Activated CD4-positive, alpha-beta memory T cell treated with anti-CD3 and anti-CD28 coated beads for 36 hours (primary cell): ENCODE measurements around the gene FSCN2. TPM values are rescaled to one million over a fixed set of nuclear protein-coding genes. Genes with fewer than 3 reads are reported as not detected.

ENCODE experiments used
- CTCF ChIA-PET: fragments of 350-600 bp; sonication (Branson Sonifier 250); formaldehyde crosslinking; loops from one replicate; lab custom pipeline; 2021; ENCODE audit warnings: antibody characterized with exemption, inconsistent platforms; lab: Charles Lee
- POLR2A ChIA-PET: fragments of 350-600 bp; sonication (Branson Sonifier 250); formaldehyde crosslinking; loops from one replicate; lab custom pipeline; 2021; ENCODE audit warnings: antibody characterized with exemption; lab: Charles Lee
- DNase-seq: peaks from one replicate; pipeline ENCODE4 v3.0.0-alpha.2; 2020
- H3K27ac Mint-ChIP-seq: one replicate; pipeline ENCODE4 v1.8.0; 2021; ENCODE audit warnings: mixed read lengths
- H3K27me3 Mint-ChIP-seq: one replicate; pipeline ENCODE4 v1.8.0; 2021; ENCODE audit warnings: mixed read lengths
- H3K36me3 Mint-ChIP-seq: one replicate; pipeline ENCODE4 v1.8.0; 2021; ENCODE audit warnings: mixed read lengths
- H3K4me1 Mint-ChIP-seq: one replicate; pipeline ENCODE4 v1.8.0; 2021; ENCODE audit warnings: low read depth, mixed read lengths
- H3K4me3 Mint-ChIP-seq: one replicate; pipeline ENCODE4 v1.8.0; 2021; ENCODE audit warnings: mild to moderate bottlenecking, mixed read lengths
- H3K9me3 Mint-ChIP-seq: one replicate; pipeline ENCODE4 v1.8.0; 2021; ENCODE audit warnings: mixed read lengths
- intact Hi-C: fragments of 100-400 bp; cut with micrococcal nuclease; formaldehyde crosslinking; loops from one replicate; pipeline ENCODE4 v1.15.1; 2023
- total RNA-seq, 2 experiments: library from RNA; stranded (reverse); gene quantifications; one replicate each; pipeline ENCODE4 v1.2.3, GENCODE V29; 2021

The FSCN2 gene, protein sequence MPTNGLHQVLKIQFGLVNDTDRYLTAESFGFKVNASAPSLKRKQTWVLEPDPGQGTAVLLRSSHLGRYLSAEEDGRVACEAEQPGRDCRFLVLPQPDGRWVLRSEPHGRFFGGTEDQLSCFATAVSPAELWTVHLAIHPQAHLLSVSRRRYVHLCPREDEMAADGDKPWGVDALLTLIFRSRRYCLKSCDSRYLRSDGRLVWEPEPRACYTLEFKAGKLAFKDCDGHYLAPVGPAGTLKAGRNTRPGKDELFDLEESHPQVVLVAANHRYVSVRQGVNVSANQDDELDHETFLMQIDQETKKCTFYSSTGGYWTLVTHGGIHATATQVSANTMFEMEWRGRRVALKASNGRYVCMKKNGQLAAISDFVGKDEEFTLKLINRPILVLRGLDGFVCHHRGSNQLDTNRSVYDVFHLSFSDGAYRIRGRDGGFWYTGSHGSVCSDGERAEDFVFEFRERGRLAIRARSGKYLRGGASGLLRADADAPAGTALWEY
- total RNA-seq, result under 1 TPM; 0.33 to 0.46 TPM

DNA sequence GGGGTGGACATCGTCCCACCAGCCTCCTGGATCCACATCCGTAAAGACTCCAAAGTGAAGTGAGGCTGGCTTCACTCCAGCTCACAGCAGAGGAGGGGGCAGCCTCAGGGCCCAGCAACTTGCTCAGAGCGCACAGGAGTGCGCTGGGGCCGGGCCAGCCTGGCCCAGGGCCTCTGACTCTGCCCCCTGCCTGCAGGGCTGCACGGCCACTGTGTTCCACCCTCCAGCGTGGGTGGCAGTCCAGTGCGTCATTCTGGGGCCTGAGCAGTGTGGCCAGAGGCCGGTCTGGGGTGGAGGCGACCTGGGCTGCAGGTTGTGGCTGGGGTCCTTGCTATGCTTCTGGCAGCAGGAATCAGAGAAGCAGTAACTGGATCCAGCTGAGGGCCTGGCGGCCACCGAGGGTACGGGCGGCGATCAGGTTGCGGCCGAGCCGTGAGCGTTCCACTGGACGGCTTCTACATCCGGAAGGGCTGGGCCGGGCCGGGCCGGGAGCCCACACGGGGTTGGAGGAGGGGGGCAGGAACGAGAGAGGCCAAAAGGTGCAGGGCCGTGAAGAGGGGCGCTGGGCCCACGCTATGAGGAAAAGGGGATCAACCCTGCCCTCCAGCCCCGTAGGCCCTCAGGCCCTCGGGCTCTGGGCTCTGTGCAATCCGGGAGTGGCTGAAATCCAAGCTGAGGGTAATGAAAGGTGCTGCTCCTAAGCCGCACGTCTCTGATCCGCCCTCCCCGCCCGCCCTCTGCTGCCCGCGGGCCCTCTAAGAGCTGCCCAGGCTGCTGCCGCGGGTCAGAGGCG is at the start of gene FSCN2:
Gene FSCN2 (plus strand): TSS at position 787 of the 793 bp plus-strand sequence. CDS start 155 bp downstream, outside the sequence.
- no peaks in the 10 kb centered on the region for H3K36me3 Mint-ChIP-seq
- DNase-seq, result no peak
- POLR2A ChIA-PET, result no interaction called here
- H3K27ac Mint-ChIP-seq, result no peak within 1 kb of the TSS
- peaks cover 8% of the 10 kb centered on the region for H3K27me3 Mint-ChIP-seq
- intact Hi-C loops, result no loop called here
- no peaks in the 10 kb centered on the region for H3K9me3 Mint-ChIP-seq
- CTCF ChIA-PET, result no interaction called here
- no peaks in the 10 kb centered on the region for H3K4me1 Mint-ChIP-seq
- H3K4me3 Mint-ChIP-seq, result no peak within 1 kb of the TSS

DNA sequence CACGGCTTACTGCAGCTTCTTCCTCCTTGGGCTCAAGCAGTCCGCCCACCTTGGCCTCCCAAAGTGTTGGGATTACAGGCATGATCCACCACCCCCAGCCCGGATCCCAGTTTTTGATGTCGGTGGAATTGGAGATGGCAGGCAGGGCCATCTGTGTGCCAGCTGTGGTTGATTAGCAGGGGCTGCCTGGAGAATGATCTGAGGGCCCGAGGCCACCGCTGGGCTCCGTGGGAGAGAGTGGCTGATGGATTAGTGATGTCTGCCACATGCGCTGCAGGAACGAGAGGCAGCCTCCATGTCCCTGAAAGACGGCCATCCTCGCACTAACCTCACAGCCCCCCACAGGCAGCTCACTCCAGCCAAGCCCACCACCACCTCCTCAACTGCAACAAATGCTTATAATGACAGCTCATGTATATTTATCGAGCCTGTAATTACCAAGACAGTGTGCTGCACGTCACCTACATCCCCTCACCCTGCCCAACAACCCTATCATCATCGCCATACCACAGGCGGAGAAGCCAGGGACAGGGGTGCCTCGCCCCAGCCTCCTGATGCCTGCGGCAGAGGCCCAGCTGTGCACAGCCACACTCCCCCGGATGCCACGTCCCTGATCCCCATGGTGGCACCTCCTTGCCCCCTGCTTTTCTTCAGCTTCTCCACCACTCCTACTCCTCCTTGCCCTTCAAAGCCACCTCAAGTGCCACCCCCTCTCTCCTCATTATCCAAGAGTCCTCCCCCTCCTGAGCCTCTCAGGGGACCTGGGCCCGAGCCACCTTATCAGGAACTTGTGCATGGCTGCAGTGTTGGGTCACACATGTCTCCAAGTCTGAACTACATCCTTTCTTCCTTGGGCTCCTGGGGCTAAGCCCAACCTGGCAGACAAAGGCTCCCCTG is 48.8 kb upstream of the FSCN2 start:
- Mint-ChIP-seq H3K27ac (no peak overlapping the region), H3K4me3 (no peak overlapping the region), H3K4me1 (peaks cover 5% of the 10 kb centered on the region), H3K27me3 (peaks cover 28% of the 10 kb centered on the region), H3K36me3 (no peaks in the 10 kb centered on the region), H3K9me3 (no peaks in the 10 kb centered on the region)
- no peak for DNase-seq
- intact Hi-C loops, result loop anchor here (5.0 kb wide), 2 partner anchors 82 to 227 kb away; partner anchors contain the start of gene BAHCC1
- ChIA-PET CTCF (interaction anchor here (1.0 kb wide), 1 partner anchor 187 kb away, joined by 3 read pairs; no protein-coding TSS in a partner anchor), POLR2A (no interaction called here)

DNA sequence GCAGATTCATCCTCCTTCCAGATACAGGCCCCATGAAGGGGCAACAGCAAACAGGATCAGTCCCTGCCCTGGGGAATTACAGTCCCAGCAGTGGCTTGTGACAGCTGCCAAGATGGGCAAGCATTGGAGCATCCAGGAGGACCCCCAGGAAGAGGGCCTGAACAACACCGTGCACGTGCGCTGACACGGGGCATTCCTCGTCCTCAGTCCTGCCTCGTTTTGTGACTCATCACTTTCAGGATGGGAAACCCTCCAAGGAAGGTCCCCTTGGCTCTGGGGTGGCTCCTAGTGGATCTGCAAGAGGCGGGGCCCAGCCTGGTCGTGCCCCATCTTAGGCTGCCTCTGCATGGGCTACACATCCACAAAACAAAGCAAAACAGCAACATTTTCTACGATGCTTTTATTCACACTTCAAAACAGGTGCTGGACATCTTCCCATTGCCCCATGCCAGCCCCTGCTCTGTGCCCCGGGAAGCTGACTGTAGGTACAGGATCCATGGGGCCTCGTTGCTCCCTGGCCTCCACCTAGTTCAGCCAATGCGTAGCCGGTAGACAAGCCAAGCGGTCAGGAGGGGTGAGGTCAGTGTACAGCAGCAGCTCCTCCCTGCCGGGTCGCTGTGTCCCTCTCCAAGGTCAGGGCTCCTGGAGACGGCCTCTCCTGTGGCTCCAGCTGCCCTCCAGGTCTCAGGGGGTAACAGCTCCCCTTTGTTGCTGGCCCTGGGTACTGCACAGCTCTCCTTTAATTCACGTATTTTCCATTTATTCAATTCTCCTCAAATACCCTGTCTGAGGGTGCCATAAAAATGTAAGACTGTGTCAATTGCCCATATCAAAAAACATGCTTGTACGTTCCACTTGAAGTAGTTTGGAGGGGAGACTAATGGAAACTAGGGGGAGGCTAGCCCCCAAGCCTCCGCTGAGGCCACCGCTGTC is 47.8 kb upstream of the FSCN2 start:
- no peak for DNase-seq
- Mint-ChIP-seq H3K9me3 (no peaks in the 10 kb centered on the region), H3K36me3 (no peaks in the 10 kb centered on the region), H3K27ac (no peak overlapping the region), H3K27me3 (peaks cover 28% of the 10 kb centered on the region), H3K4me1 (peaks cover 5% of the 10 kb centered on the region), H3K4me3 (no peak overlapping the region)
- POLR2A ChIA-PET, result no interaction called here
- CTCF ChIA-PET, result interaction anchor here (1.0 kb wide), 1 partner anchor 188 kb away, joined by 3 read pairs; no protein-coding TSS in a partner anchor
- intact Hi-C loops, result loop anchor here (5.0 kb wide), 2 partner anchors 83 to 228 kb away; partner anchors contain the start of gene BAHCC1

DNA sequence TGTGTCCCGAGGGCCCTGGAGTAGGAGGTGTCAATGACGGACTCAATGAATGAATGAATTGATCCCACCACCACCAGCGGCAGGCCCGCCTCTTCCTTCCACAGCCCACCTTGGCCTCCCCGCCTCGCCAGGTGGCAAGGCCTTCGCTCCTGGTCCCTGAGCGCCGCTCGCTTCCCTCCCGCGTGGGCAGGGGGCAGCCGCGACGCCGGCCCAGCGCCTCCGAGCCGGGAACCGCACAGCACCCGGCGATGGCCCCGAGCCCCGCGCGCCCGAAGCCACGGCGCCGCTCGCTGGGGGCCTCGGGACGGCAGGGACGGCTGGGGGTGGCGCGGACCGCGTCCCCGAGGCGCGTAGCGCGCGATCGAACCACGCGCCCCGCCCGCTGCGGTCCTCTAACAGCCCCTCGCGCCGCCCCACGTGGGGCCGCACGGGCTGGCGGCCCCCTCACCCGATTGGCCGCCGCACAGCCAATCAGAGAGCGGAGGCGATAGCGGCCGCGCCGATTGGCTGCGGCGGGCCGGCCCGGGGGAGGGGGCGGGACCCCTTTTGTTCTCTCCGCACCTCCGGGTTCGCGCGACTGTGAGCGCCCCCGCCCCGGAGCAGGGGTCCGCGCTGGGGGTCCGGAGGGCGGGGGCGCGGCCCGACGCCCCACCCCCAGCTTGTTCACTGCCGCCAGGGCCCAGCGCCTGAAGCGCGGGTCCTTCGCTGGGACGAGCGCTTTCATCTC is 46.9 kb upstream of the FSCN2 start:
- peaks cover 9% of the 10 kb centered on the region for H3K4me1 Mint-ChIP-seq
- ChIA-PET POLR2A (no interaction called here), CTCF (interaction anchor here (1.5 kb wide), 2 partner anchors 52 to 228 kb away, joined by 4 to 5 read pairs; no protein-coding TSS in a partner anchor)
- no peaks in the 10 kb centered on the region for H3K9me3 Mint-ChIP-seq
- DNase-seq, result peak; percentile 53
- H3K27ac Mint-ChIP-seq, result no peak overlapping the region
- H3K4me3 Mint-ChIP-seq, result no peak overlapping the region
- intact Hi-C loops, result loop anchor here (5.0 kb wide), 2 partner anchors 84 to 229 kb away; partner anchors contain the start of gene BAHCC1
- H3K36me3 Mint-ChIP-seq, result no peaks in the 10 kb centered on the region
- H3K27me3 Mint-ChIP-seq, result peaks cover 31% of the 10 kb centered on the region

DNA sequence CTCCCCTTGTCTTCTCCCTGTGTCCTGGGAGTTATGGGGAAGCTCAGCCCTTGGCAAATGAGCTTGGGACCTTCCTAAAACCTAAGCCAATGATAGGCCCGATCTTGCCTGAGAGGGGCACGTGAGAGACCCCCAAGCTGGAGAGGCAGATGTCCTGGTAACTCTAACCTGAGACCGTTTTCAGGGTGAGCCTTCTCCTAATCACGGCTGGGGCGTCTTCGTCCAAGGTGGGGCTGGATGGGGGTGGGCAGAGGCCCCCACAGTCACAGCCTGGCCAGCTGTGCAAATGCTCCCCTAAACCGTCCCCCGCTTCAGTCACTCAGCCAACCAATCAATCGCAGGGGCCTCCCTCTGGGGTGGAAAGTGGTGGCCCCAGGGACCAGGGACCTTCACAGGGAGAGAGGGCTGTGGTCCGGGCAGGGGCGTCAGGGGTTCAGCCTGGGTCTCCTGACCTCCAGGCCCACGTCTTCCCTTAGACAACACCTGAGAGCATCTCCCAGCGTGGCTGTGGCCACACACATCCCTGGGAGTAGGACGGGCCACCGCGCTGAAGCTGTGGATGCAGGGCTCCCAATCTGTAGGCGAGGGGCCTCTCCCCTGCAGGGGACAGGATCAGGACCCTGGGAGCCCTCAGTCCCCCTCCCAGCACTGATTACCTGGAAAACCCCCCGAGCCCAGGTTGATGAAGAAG is 46.2 kb upstream of the FSCN2 start:
- Mint-ChIP-seq H3K36me3 (no peaks in the 10 kb centered on the region), H3K4me1 (peaks cover 11% of the 10 kb centered on the region), H3K9me3 (no peaks in the 10 kb centered on the region), H3K4me3 (peak overlapping the region; percentile 37), H3K27ac (no peak overlapping the region), H3K27me3 (peaks cover 31% of the 10 kb centered on the region)
- intact Hi-C loops, result loop anchor here (5.0 kb wide), 2 partner anchors 85 to 230 kb away; partner anchors contain the start of gene BAHCC1
- POLR2A ChIA-PET, result no interaction called here
- no peak for DNase-seq
- CTCF ChIA-PET, result interaction anchor here (1.5 to 3.7 kb wide), 3 partner anchors 52 to 229 kb away, joined by 4 to 58 read pairs (median 5); no protein-coding TSS in a partner anchor

DNA sequence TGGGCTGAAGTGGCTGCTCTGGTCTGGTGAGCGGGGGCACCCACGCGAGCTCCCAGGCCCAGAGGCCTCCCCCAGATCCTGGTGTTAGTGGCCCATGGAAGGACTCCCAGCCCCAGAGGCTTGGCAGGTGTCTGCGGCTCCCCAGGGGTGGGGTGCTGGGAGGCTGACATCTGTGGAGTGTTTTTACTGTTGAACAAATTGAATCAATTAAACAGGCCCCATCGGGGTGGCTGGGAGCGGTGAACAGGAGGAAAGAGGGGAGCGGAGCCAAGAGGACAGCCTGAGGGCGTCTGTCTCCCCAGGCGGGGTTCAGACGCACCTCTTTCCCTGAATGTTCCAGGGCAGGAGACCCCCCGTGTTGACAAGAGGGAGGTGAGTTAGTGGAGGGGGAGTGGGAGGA is 45.5 kb upstream of the FSCN2 start:
- no peak overlapping the region for H3K27ac Mint-ChIP-seq
- ChIA-PET CTCF (interaction anchor here (1.5 to 3.7 kb wide), 3 partner anchors 53 to 230 kb away, joined by 4 to 58 read pairs (median 5); no protein-coding TSS in a partner anchor), POLR2A (no interaction called here)
- H3K4me1 Mint-ChIP-seq, result peaks cover 11% of the 10 kb centered on the region
- no peak for DNase-seq
- intact Hi-C loops, result loop anchor here (5.0 kb wide), 2 partner anchors 85 to 230 kb away; partner anchors contain the start of gene BAHCC1
- peaks cover 31% of the 10 kb centered on the region for H3K27me3 Mint-ChIP-seq
- H3K9me3 Mint-ChIP-seq, result no peaks in the 10 kb centered on the region
- H3K4me3 Mint-ChIP-seq, result no peak overlapping the region
- no peaks in the 10 kb centered on the region for H3K36me3 Mint-ChIP-seq

DNA sequence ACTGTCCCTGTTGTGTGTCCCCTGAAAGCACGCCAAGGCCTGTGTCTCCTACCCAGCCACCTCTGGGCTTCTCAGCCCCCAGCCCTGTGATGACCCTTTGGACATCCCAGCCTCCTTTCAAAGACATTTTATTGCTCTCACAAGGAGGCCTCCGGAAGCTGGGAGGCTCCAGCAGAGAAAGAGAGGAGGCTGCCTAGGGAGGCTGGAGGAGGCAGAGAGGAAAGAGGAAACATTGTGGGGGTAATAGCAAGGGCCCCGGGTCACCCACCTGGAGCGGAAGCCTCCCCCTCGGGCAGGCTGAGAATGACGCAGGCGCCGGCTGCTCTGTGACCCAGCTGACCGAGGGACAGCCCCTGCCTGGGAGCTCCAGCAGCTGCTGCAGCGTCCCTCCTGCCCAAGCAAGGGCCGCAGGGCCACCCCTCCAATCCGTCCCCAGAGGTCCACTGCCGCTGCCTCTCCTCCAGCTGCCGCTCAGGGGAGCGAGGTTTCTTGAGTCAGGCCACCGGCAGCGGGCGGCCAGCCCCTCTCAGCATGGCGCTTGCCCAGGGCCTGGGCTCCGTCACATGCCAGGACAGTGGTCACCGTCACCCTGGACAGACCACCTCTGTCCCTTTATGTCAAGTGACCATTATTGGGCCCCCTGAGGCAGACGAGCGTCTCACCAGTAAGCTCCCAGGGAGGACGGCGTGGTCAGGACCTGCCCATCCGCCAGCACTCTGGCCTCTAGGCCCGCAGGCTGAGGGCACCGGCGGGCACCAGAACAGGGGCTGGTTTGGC is 44.9 kb upstream of the FSCN2 start:
- ChIA-PET CTCF (interaction anchor here (1.3 to 3.7 kb wide), 8 partner anchors 11 to 237 kb away, joined by 3 to 58 read pairs (median 8); partner anchors contain the start of gene SLC38A10), POLR2A (interaction anchor here (1.0 kb wide), 1 partner anchor 69 kb away, joined by 4 read pairs; the partner anchor contains the start of gene FAAP100)
- Mint-ChIP-seq H3K9me3 (no peaks in the 10 kb centered on the region), H3K36me3 (no peaks in the 10 kb centered on the region), H3K4me3 (no peak overlapping the region), H3K27me3 (peaks cover 31% of the 10 kb centered on the region), H3K4me1 (peaks cover 11% of the 10 kb centered on the region), H3K27ac (no peak overlapping the region)
- DNase-seq, result peak; percentile 38
- intact Hi-C loops, result loop anchor here (5.0 kb wide), 2 partner anchors 86 to 231 kb away; partner anchors contain the start of gene BAHCC1

DNA sequence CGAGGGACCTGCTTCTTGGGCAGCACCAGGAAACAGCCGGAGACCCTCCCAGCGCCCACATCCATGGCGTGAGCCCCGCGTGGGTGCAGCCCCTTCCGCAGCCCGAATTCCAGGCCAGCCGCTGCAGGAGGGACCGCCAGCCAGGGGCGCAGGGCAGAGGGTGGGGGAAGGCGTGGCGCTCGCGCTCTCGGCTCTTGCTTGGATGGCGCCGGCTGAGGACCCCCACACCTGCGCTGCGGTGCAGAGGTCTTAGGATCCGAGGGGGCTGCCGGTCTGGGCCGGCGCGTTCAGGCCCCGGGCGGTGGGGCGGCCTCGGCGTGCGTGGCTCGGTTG is 44.3 kb upstream of the FSCN2 start:
- H3K36me3 Mint-ChIP-seq, result no peaks in the 10 kb centered on the region
- intact Hi-C loops, result loop anchor here (2.0 to 5.0 kb wide), 3 partner anchors 87 to 232 kb away; partner anchors contain the start of genes BAHCC1 and SLC38A10
- CTCF ChIA-PET, result interaction anchor here (1.3 to 3.7 kb wide), 7 partner anchors 11 to 238 kb away, joined by 3 to 58 read pairs (median 12); partner anchors contain the start of gene SLC38A10
- peaks cover 11% of the 10 kb centered on the region for H3K4me1 Mint-ChIP-seq
- no peak overlapping the region for H3K27ac Mint-ChIP-seq
- peaks cover 31% of the 10 kb centered on the region for H3K27me3 Mint-ChIP-seq
- POLR2A ChIA-PET, result interaction anchor here (1.0 to 1.4 kb wide), 2 partner anchors 30 to 69 kb away, joined by 4 to 5 read pairs; partner anchors contain the start of gene FAAP100
- H3K4me3 Mint-ChIP-seq, result no peak overlapping the region
- no peak for DNase-seq
- no peaks in the 10 kb centered on the region for H3K9me3 Mint-ChIP-seq
